OCI-LY7 (cell line): ENCODE measurements around the gene OTOG. TPM values are rescaled to one million over a fixed set of nuclear protein-coding genes. Genes with fewer than 3 reads are reported as not detected.

Experiments
- Bru-seq: library from RNA; stranded (reverse); fragments of 400-500 nt; gene quantifications from one replicate; lab custom pipeline; 2021; lab: Mats Ljungman, UMichigan
- BruChase-seq, 2 experiments: library from RNA; stranded (reverse); fragments of 400-500 nt; gene quantifications; one replicate each; lab custom pipeline; 2021; lab: Mats Ljungman, UMichigan
- BruUV-seq: library from RNA; stranded (reverse); fragments of 400-500 nt; replicated peaks from 2 replicates; lab custom pipeline; 2021; lab: Mats Ljungman, UMichigan
- CTCF ChIA-PET: fragments of 300-600 bp; sonication (Branson Sonifier 250); formaldehyde crosslinking; loops from one replicate; lab custom pipeline; 2022; ENCODE audit warnings: antibody characterized with exemption; ENCODE audit not compliant: unreplicated experiment; lab: Charles Lee
- POLR2A ChIA-PET: fragments of 300-600 bp; sonication (Branson Sonifier 250); formaldehyde crosslinking; loops from one replicate; lab custom pipeline; 2022; ENCODE audit warnings: antibody characterized with exemption; lab: Charles Lee
- DNase-seq: peaks from one replicate; pipeline ENCODE4 v3.0.0-alpha.2; 2015; ENCODE audit warnings: low spot score
- H2AFZ ChIP-seq: fragments of 200-600 bp; sonication (generic), shearing (Covaris generic); 2 replicates; pipeline ENCODE4 v1.6.1; 2014; ENCODE audit warnings: mild to moderate bottlenecking, antibody characterized with exemption, low read length, moderate library complexity
- H3K27ac ChIP-seq: fragments of 200-600 bp; sonication (generic); 2 replicates; pipeline ENCODE4 v1.5.1; 2014; ENCODE audit warnings: mixed run types, low read depth, mild to moderate bottlenecking, moderate library complexity, low read length, inconsistent platforms; ENCODE audit not compliant: poor library complexity, severe bottlenecking
- H3K36me3 ChIP-seq: fragments of 200-600 bp; sonication (generic); 2 replicates; pipeline ENCODE4 v1.6.1; 2014; ENCODE audit warnings: mild to moderate bottlenecking, antibody characterized with exemption, low read length, moderate library complexity, mixed read lengths; ENCODE audit not compliant: insufficient read depth
- H3K4me1 ChIP-seq: fragments of 200-600 bp; sonication (generic); 2 replicates; pipeline ENCODE4 v1.5.1; 2014; ENCODE audit warnings: mild to moderate bottlenecking, low read length; ENCODE audit not compliant: insufficient read depth, poor library complexity, severe bottlenecking
- H3K4me2 ChIP-seq: fragments of 200-600 bp; sonication (generic); 2 replicates; pipeline ENCODE4 v1.6.1; 2014; ENCODE audit warnings: mild to moderate bottlenecking, low read length
- H3K4me3 ChIP-seq: fragments of 200-600 bp; sonication (generic); 2 replicates; pipeline ENCODE4 v1.5.1; 2014; ENCODE audit warnings: mild to moderate bottlenecking, low read depth, low read length; ENCODE audit not compliant: poor library complexity, severe bottlenecking
- H3K79me2 ChIP-seq: fragments of 200-600 bp; sonication (generic); 2 replicates; pipeline ENCODE4 v1.6.1; 2016; ENCODE audit warnings: low read depth, mild to moderate bottlenecking, low read length, moderate library complexity, mixed read lengths; ENCODE audit not compliant: insufficient read depth
- H3K9me2 ChIP-seq: fragments of 200-600 bp; sonication (generic); 2 replicates; pipeline ENCODE4 v1.6.1; 2016; ENCODE audit warnings: mild to moderate bottlenecking, low read length, mixed read lengths; ENCODE audit not compliant: insufficient read depth
- H3K9me3 ChIP-seq: fragments of 200-600 bp; sonication (generic); 2 replicates; pipeline ENCODE4 v1.6.1; 2014; ENCODE audit warnings: mild to moderate bottlenecking, mixed run types, low read length, mixed read lengths
- H4K20me1 ChIP-seq: fragments of 200-600 bp; sonication (generic); 2 replicates; pipeline ENCODE4 v1.6.1; 2014; ENCODE audit warnings: mild to moderate bottlenecking, antibody characterized with exemption, low read length, moderate library complexity, mixed read lengths; ENCODE audit not compliant: insufficient read depth
- CTCF ChIP-seq: fragments of 200-600 bp; sonication (generic); conservative IDR thresholded peaks from 2 replicates; pipeline ENCODE4 v1.5.1; 2014; ENCODE audit warnings: mild to moderate bottlenecking, antibody characterized with exemption, low read length, moderate library complexity, mixed read lengths
- EZH2phosphoT487 ChIP-seq: fragments of 200-600 bp; sonication (generic); IDR thresholded peaks from 2 replicates; pipeline ENCODE4 v1.6.1; 2018; ENCODE audit warnings: low read depth, borderline replicate concordance, mild to moderate bottlenecking, mixed run types, antibody characterized with exemption, low read length, moderate library complexity, mixed read lengths
- intact Hi-C: fragments of 100-400 bp; cut with micrococcal nuclease; formaldehyde crosslinking; loops from one replicate; pipeline ENCODE4 v1.10.0; 2022; ENCODE audit not compliant: unreplicated experiment
- long read RNA-seq: library from polyadenylated mRNA; stranded (forward); transcript quantifications from one replicate; pipeline ENCODE4 v2.0.0, GENCODE V29; 2022
- total RNA-seq, 2 experiments: library from RNA; depleted of rRNA in 1 of 2; stranded (reverse); fragments of >200 nt in 1 of 2; shearing (Covaris generic) in 1 of 2; gene quantifications; 2 replicates each; pipeline ENCODE4 v1.2.3, GENCODE V29; 2014 to 2022

The OTOG gene, protein sequence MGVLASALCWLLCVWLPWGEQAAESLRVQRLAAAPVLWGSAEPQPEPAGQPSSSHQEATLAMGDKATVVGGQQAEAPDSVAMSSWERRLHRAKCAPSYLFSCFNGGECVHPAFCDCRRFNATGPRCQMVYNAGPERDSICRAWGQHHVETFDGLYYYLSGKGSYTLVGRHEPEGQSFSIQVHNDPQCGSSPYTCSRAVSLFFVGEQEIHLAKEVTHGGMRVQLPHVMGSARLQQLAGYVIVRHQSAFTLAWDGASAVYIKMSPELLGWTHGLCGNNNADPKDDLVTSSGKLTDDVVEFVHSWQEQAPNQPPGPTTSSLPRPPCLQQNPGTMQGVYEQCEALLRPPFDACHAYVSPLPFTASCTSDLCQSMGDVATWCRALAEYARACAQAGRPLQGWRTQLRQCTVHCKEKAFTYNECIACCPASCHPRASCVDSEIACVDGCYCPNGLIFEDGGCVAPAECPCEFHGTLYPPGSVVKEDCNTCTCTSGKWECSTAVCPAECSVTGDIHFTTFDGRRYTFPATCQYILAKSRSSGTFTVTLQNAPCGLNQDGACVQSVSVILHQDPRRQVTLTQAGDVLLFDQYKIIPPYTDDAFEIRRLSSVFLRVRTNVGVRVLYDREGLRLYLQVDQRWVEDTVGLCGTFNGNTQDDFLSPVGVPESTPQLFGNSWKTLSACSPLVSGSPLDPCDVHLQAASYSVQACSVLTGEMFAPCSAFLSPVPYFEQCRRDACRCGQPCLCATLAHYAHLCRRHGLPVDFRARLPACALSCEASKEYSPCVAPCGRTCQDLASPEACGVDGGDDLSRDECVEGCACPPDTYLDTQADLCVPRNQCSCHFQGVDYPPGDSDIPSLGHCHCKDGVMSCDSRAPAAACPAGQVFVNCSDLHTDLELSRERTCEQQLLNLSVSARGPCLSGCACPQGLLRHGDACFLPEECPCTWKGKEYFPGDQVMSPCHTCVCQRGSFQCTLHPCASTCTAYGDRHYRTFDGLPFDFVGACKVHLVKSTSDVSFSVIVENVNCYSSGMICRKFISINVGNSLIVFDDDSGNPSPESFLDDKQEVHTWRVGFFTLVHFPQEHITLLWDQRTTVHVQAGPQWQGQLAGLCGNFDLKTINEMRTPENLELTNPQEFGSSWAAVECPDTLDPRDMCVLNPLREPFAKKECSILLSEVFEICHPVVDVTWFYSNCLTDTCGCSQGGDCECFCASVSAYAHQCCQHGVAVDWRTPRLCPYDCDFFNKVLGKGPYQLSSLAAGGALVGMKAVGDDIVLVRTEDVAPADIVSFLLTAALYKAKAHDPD (N-terminal part only)
- total RNA-seq (2014; rRNA removed; shearing (Covaris generic)), result not detected in 2 replicates
- total RNA-seq (2022), result not detected in 2 replicates
- not detected for Bru-seq, nascent RNA
- BruChase-seq, experiment 1, labeled RNA remaining after a 6-hour chase, result not detected
- not detected for BruChase-seq, experiment 2, labeled RNA remaining after a 2-hour chase
- long read RNA-seq, result 0 reads

DNA sequence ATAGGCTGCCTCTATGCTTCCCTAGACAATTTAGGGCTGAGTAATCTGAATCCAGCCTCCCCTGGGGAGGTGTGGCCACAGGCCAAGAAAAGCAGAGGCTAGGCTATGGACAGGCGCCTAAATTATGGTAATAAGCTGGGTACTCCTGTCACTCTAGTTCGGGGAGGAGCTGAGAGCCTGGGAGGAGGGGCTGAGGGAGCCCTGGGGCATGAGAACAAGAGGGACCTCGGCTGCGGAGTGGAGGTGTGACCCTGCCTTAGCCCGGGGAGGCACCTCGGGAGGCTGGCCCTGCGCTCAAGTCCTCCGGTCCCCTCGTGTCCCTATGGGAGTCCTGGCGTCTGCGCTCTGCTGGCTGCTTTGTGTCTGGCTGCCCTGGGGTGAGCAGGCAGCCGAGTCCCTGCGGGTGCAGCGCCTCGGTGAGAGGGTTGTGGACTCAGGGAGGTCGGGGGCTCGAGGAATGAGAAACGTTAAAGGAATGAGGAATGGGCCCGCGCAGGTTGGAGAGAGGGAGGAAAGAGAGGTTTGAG is at the start of gene OTOG:
TSS of gene OTOG (plus strand) at position 209 of the 527 bp plus-strand sequence. CDS start at position 323, 114 bp downstream.
- Histone ChIP-seq H3K4me2 (no peak within 1 kb of the TSS), H4K20me1 (no peaks in the 10 kb centered on the region), H3K79me2 (no peaks in the 10 kb centered on the region), H2AFZ (no peak within 1 kb of the TSS), H3K27ac (no peak within 1 kb of the TSS), H3K9me3 (no peaks in the 10 kb centered on the region), H3K4me3 (no peak within 1 kb of the TSS), H3K4me1 (no peaks in the 10 kb centered on the region), H3K9me2 (no peaks in the 10 kb centered on the region), H3K36me3 (no peaks in the 10 kb centered on the region)
- CTCF ChIA-PET, result interaction anchor here (0.6 kb wide), 1 partner anchor 25 kb away, joined by 4 read pairs; no protein-coding TSS in a partner anchor
- no TSS peak for BruUV-seq
- intact Hi-C loops, result no loop called here
- no peak for TF ChIP-seq EZH2phosphoT487
- TF ChIP-seq CTCF, result no peak
- POLR2A ChIA-PET, result interaction anchor here (0.6 kb wide), 1 partner anchor 153 kb away, joined by 3 read pairs; no protein-coding TSS in a partner anchor
- no peak for DNase-seq

DNA sequence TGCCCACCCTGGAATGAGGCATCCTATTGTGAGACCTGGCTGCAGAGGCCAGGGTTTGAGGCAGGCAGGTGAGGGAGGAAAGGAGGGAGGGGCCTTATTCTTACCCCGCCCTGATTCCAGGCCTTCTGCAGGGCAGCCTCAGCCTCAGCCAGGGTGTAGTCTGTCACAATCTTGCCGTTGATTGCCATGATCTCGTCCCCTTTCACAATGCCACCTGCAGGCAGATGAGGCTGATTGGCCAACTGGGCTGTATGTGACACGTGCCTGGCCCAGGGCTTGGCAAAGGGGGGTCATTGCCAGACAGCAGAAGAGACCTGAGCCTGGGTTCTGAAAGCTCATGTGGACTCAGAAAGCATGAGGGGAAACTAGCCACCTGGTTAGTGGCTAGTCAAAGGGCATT is 49.0 kb upstream of the OTOG start:
- Histone ChIP-seq H3K79me2 (no peaks in the 10 kb centered on the region), H3K36me3 (no peaks in the 10 kb centered on the region), H4K20me1 (no peaks in the 10 kb centered on the region), H3K9me2 (no peaks in the 10 kb centered on the region), H3K9me3 (no peaks in the 10 kb centered on the region), H3K4me1 (no peaks in the 10 kb centered on the region), H3K4me3 (no peak overlapping the region), H3K27ac (no peak overlapping the region), H2AFZ (no peak overlapping the region), H3K4me2 (no peak overlapping the region)
- intact Hi-C loops, result no loop called here
- TF ChIP-seq EZH2phosphoT487 (no peak), CTCF (no peak)
- peak; percentile 31 for DNase-seq
- ChIA-PET CTCF (interaction anchor here (1.0 kb wide), 1 partner anchor 31 kb away, joined by 3 read pairs; no protein-coding TSS in a partner anchor), POLR2A (interaction anchor here (0.8 kb wide), 1 partner anchor 222 kb away, joined by 3 read pairs; no protein-coding TSS in a partner anchor)
- no TSS peak for BruUV-seq
